Vagina (tissue), 2 donors: Measurements from ENCODE around the gene RPUSD1.

Source experiments
- CTCF ChIP-seq, 3 experiments: fragments of 450-650 bp in 2 of 3; fragments of 200-600 bp in 1 of 3; sonication (generic) in 1 of 3; IDR thresholded peaks; one replicate each; pipeline ENCODE4 v1.5.1; 2017 to 2019; ENCODE audit warnings: antibody characterized with exemption in 3 of 3, mild to moderate bottlenecking in 2 of 3, moderate library complexity in 2 of 3
- POLR2AphosphoS5 ChIP-seq, 2 donors: sonication (generic); formaldehyde crosslinking; IDR thresholded peaks; one replicate each; pipeline ENCODE4 v1.9.0; 2017; ENCODE audit warnings: antibody characterized with exemption in 2 of 2, mild to moderate bottlenecking in 2 of 2, low read depth in 1 of 2; ENCODE audit not compliant: insufficient read depth in 1 of 2

GRCh38 chr16:777826-778225 lies 10.4 kb downstream of the RPUSD1 start:
- TF ChIP-seq POLR2AphosphoS5 (IDR thresholded peaks at IDR 0.05; ENCODE audit: insufficient read depth in 1 of 2, low read depth in 1 of 2) = no peak
- TF ChIP-seq CTCF (IDR thresholded peaks at IDR 0.05) = no peak
